HepG2 (cell line): ENCODE measurements around the gene PDE3B. TPM values are rescaled to one million over a fixed set of nuclear protein-coding genes. Genes with fewer than 3 reads are reported as not detected.
"Not testable (repeated sequence)": the region's sequence is repeated elsewhere in the genome, so short reads cannot be mapped to it uniquely, and the experiment has no call there.

ENCODE experiments used
- ATAC-seq: fragments of 200-7000 bp; cut with Tn5 transposase; 3 replicates; pipeline ENCODE4 v1.9.1; 2020; ENCODE audit warnings: mild to moderate bottlenecking, moderate library complexity
- BruUV-seq: library from RNA; stranded (reverse); fragments of 400-500 nt; replicated peaks from 2 replicates; lab custom pipeline; 2021; lab: Mats Ljungman, UMichigan
- CTCF ChIA-PET: fragments of 300-600 bp; formaldehyde crosslinking; extraction: SDS; loops from one replicate; lab custom pipeline; 2021; ENCODE audit warnings: low total read pairs, inconsistent platforms, low intra/inter-chr PET ratio; lab: Yijun Ruan, JAX
- POLR2A ChIA-PET: fragments of 350-600 bp; sonication (Branson Sonifier 250); formaldehyde crosslinking; loops from one replicate; lab custom pipeline; 2020; ENCODE audit warnings: antibody characterized with exemption, inconsistent platforms; lab: Yijun Ruan, JAX
- DNase-seq: peaks from one replicate; pipeline ENCODE4 v3.0.0-alpha.2; 2015; ENCODE audit warnings: low spot score
- FAIRE-seq: peaks from 3 replicates; lab custom pipeline; 2011; peaks lifted over from hg19 to GRCh38; lab: Jason Lieb, UNC
- H2AFZ ChIP-seq: one replicate; pipeline ENCODE4 v1.6.1; 2011; ENCODE audit warnings: low read length, inconsistent platforms
- H3K27ac ChIP-seq: fragments of 300-600 bp; 3 replicates; pipeline ENCODE4 v1.8.0; 2011; ENCODE audit warnings: mixed run types, mild to moderate bottlenecking, mixed read lengths, low read length, inconsistent platforms; ENCODE audit not compliant: insufficient read depth; ENCODE audit errors: extremely low read length
- H3K27me3 ChIP-seq, 2 experiments: fragments of 200-600 bp in 1 of 2; 2 replicates in 1 of 2; 3 replicates in 1 of 2; pipeline versions ENCODE4 v1.6.0 to v1.8.0; 2011; ENCODE audit warnings: low read length in 2 of 2, mild to moderate bottlenecking in 2 of 2, moderate library complexity in 2 of 2, inconsistent platforms in 1 of 2; ENCODE audit not compliant: insufficient read depth in 2 of 2, control insufficient read depth in 1 of 2
- H3K36me3 ChIP-seq, 2 experiments: fragments of 200-600 bp in 1 of 2; replicated peaks in 1 of 2; 2 replicates in 1 of 2; 3 replicates in 1 of 2; pipeline versions ENCODE4 v1.5.1 to v1.8.0; 2011; ENCODE audit warnings: low read length in 2 of 2, inconsistent platforms in 1 of 2; ENCODE audit not compliant: insufficient read depth in 2 of 2, control insufficient read depth in 1 of 2
- H3K4me1 ChIP-seq: 2 replicates; pipeline ENCODE4 v1.5.1; 2012; ENCODE audit warnings: low read length, inconsistent platforms; ENCODE audit not compliant: insufficient read depth
- H3K4me2 ChIP-seq: 2 replicates; pipeline ENCODE4 v1.6.0; 2011; ENCODE audit warnings: low read depth, low read length, inconsistent platforms
- H3K4me3 ChIP-seq, 3 experiments: fragments of 200-600 bp in 1 of 3; sonication (generic), shearing (Covaris generic) in 1 of 3; replicated peaks in 1 of 3; 2 replicates each; pipeline ENCODE4 v1.5.1; 2011 to 2016; ENCODE audit warnings: low read length in 3 of 3, inconsistent platforms in 2 of 3, low read depth in 2 of 3, mild to moderate bottlenecking in 2 of 3, control low read depth in 1 of 3, mixed read lengths in 1 of 3; ENCODE audit not compliant: insufficient read depth in 1 of 3
- H3K79me2 ChIP-seq: one replicate; pipeline ENCODE4 v1.6.1; 2011; ENCODE audit warnings: low read length, inconsistent platforms; ENCODE audit not compliant: insufficient read depth
- H3K9ac ChIP-seq: 2 replicates; pipeline ENCODE4 v1.6.0; 2011; ENCODE audit warnings: mild to moderate bottlenecking, low read depth, low read length, inconsistent platforms; ENCODE audit not compliant: insufficient read depth
- H3K9me3 ChIP-seq: 2 replicates; pipeline ENCODE4 v1.5.1; 2012; ENCODE audit warnings: mild to moderate bottlenecking, low read length
- H4K20me1 ChIP-seq: 2 replicates; pipeline ENCODE4 v1.6.0; 2011; ENCODE audit warnings: inconsistent platforms, mild to moderate bottlenecking, low read length, moderate library complexity; ENCODE audit not compliant: insufficient read depth
- THAP11 ChIP-seq: IDR thresholded peaks from 2 replicates; pipeline ENCODE4 v1.6.1; 2016; ENCODE audit warnings: missing biosample characterization, missing genetic modification reagents
- ZKSCAN5 ChIP-seq: sonication (generic); formaldehyde crosslinking; IDR thresholded peaks from 2 replicates; pipeline ENCODE4 v1.5.1; 2020; ENCODE audit warnings: mild to moderate bottlenecking, missing genetic modification reagents
- WGBS: methylation state at CpG from one replicate; pipeline ENCODE4 v1.1.6; 2017; ENCODE audit warnings: low lambda C conversion rate; 5-methylcytosine and 5-hydroxymethylcytosine counted together
- in situ Hi-C: cut with HindIII; loops from 2 replicates; pipeline ENCODE4 v1.10.0; 2017; ENCODE audit warnings: low pct_unique_long_range_greater_than_20kb; ENCODE audit not compliant: extremely low pct_ligation_motif_present
- intact Hi-C: fragments of 100-400 bp; cut with micrococcal nuclease; formaldehyde crosslinking; loops from one replicate; pipeline ENCODE4 v1.10.0; 2022; ENCODE audit not compliant: unreplicated experiment
- polyA plus RNA-seq, 8 experiments: library from polyadenylated mRNA; depleted of rRNA in 3 of 8; stranded (reverse) in 7 of 8; unstranded in 1 of 8; fragments of >200 nt; fragmentation: Illumina TruSeq in 4 of 8; extraction: Trizol in 4 of 8; gene quantifications; 2 replicates each; pipeline versions ENCODE4 v1.2.1 to v1.2.3, GENCODE V29; 2011 to 2016; ENCODE audit warnings: low read depth in 4 of 8, missing spikeins in 1 of 8, mixed read lengths in 1 of 8; ENCODE audit not compliant: insufficient read depth in 1 of 8
- total RNA-seq, 5 experiments: library from RNA; depleted of rRNA; stranded (reverse); fragments of >200 nt; fragmentation: Illumina TruSeq; extraction: Trizol; gene quantifications; 2 replicates each; pipeline ENCODE4 v1.2.3, GENCODE V29; 2016; ENCODE audit warnings: low read depth in 1 of 5

PDE3B gene
- total and polyA plus RNA-seq, 2 of the 13 experiments (the other 11 are each of a cell fraction or from before 2014, with no cell fraction given) = 14.1 to 26.5 TPM

GRCh38 chr11:14756349-14756748 lies 112.7 kb downstream of the PDE3B start:
- CTCF ChIA-PET = no interaction called here
- Histone ChIP-seq H4K20me1 (0 out of 2 replicates have a peak, but pooled peaks cover 3% of the 10 kb centered on the region), H3K79me2 (peaks cover 14% of the 10 kb centered on the region), H3K9me3 (no peaks in the 10 kb centered on the region), H3K9ac (no peak overlapping the region), H3K4me2 (no peak overlapping the region), H3K4me3 (no peak overlapping the region), H3K4me1 (peaks cover 9% of the 10 kb centered on the region), H3K36me3 (no peaks in the 10 kb centered on the region), H3K27ac (no peak overlapping the region), H2AFZ (no peak overlapping the region), H3K27me3 (no peaks in the 10 kb centered on the region)
- no TSS peak for BruUV-seq
- FAIRE-seq (no peak), ATAC-seq (no peak), DNase-seq (no peak)
- in situ Hi-C loops (no loop called here), intact Hi-C loops (no loop called here)
- POLR2A ChIA-PET = no interaction called here
- TF ChIP-seq THAP11 (CRISPR knock-in tag) (no peak), ZKSCAN5 (CRISPR knock-in tag) (0 out of 2 replicates have a peak, but pooled peaks have one; percentile 33)
- WGBS = 90% methylated on average over 4 of the region's 4 CpGs

DNA sequence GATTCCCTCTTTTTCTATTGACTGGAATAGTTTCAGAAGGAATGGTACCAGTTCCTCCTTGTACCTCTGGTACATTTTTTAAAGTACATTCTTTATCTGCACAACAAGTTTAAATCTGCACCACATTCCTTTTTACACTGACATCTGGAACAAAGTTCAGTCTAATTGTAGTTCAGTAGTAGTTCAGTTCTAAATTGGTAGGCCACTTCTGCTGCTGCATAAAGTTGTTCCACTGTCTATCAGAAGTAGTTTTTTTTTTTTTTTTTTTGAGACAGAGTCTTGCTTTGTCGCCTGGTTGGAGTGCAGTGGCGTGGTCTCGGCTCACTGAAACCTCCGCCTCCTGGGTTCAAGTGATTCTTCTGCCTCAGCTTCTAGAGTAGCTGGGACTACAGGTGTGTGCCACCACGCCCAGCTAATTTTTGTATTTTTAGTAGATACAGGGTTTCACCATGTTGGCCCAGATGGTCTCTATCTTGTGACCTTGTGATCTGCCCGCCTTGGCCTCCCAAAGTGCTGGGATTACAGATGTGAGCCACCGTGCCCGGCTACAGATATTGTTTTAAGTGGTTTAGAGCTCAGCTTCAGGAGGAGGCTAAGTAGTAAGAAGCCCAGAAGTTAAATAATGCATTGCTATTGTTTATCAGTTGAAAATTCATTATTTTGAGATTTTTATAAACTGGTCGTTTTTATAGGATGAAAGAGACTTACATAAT lies 115.9 kb downstream of the PDE3B start:
- POLR2A ChIA-PET, H3K4me2 ChIP-seq, H2AFZ ChIP-seq, ATAC-seq, in situ Hi-C loops, H3K4me3 ChIP-seq, intact Hi-C loops, H3K9me3 ChIP-seq, H4K20me1 ChIP-seq, BruUV-seq, H3K27ac ChIP-seq, H3K27me3 ChIP-seq, CTCF ChIA-PET, DNase-seq, FAIRE-seq, H3K36me3 ChIP-seq, H3K9ac ChIP-seq: not testable (repeated sequence)
- Histone ChIP-seq H3K4me1 (peaks cover 14% of the 10 kb centered on the region), H3K79me2 (peaks cover 23% of the 10 kb centered on the region)
- 93% methylated on average over 9 of the region's 9 CpGs for WGBS
